Measurements from ENCODE around the gene C4orf54. TPM values are rescaled to one million over a fixed set of nuclear protein-coding genes. Genes with fewer than 3 reads are reported as not detected.

C4orf54 gene
- total and polyA plus RNA-seq, 10 of the 15 experiments (the other 5 are each of a cell fraction or from before 2014, with no cell fraction given), result 0.01 TPM; not detected in 9

- TF ChIP-seq ZNF217 (IDR thresholded peaks at IDR 0.05) (no peak), MYB (IDR thresholded peaks at IDR 0.05; ENCODE audit: borderline replicate concordance, low read depth, low read length) (no peak), EED (IDR thresholded peaks at IDR 0.05; ENCODE audit: low read depth) (no peak)
Observed at GRCh38 chr4:99649208-99649607, 8.4 kb downstream of the C4orf54 start (continued).

GRCh38 chr4:99648321-99648720, 9.3 kb downstream of the C4orf54 start:
- H3K79me2 ChIP-seq (ENCODE audit: control insufficient read depth, insufficient read depth, low read length), result no peaks in the 10 kb centered on the region
- CTCF ChIA-PET, result interaction anchor here (0.7 to 1.0 kb wide), 2 partner anchors 12 to 23 kb away, joined by 3 read pairs; no protein-coding TSS in a partner anchor
- H3K36me3 ChIP-seq (ENCODE audit: control insufficient read depth in 2 of 2, insufficient read depth in 2 of 2, low read length in 1 of 2), result no peaks in the 10 kb centered on the region
- H4K20me1 ChIP-seq (ENCODE audit: control insufficient read depth, insufficient read depth), result no peaks in the 10 kb centered on the region
- no peaks in the 10 kb centered on the region for H3K4me1 ChIP-seq (ENCODE audit: control insufficient read depth, insufficient read depth, low read length)
- SMC1A ChIA-PET (ENCODE audit: uncharacterized antibody, unreplicated experiment), result interaction anchor here (1.0 to 1.1 kb wide), 2 partner anchors 24 to 161 kb away, joined by 3 read pairs; no protein-coding TSS in a partner anchor
- TF ChIP-seq NR2C2 (IDR thresholded peaks at IDR 0.05; ENCODE audit: borderline replicate concordance, control insufficient read depth, insufficient read length, low read depth), result no peak
- no peak for TF ChIP-seq SIN3A (IDR thresholded peaks at IDR 0.05; ENCODE audit: low read depth, low read length)
- TF ChIP-seq PML (IDR thresholded peaks at IDR 0.05; ENCODE audit: low read length), result no peak
- TF ChIP-seq ATF7 (IDR thresholded peaks at IDR 0.05; ENCODE audit: low read depth), result no peak
- TF ChIP-seq ZNF592 (IDR thresholded peaks at IDR 0.05), result no peak
- TF ChIP-seq PRDM15 (CRISPR knock-in tag; IDR thresholded peaks at IDR 0.05), result no peak
- TF ChIP-seq E4F1 (IDR thresholded peaks at IDR 0.05; ENCODE audit: borderline replicate concordance, partially characterized antibody), result no peak
- H3K9me3 ChIP-seq (replicated peaks; ENCODE audit: control insufficient read depth, insufficient read depth, low read length), result no peaks in the 10 kb centered on the region
- no peak overlapping the region for H3K4me3 ChIP-seq
- BruUV-seq (replicated peaks), result no TSS peak
- in situ Hi-C loops (cut with MboI) (no loop called here), intact Hi-C loops (cut with micrococcal nuclease; ENCODE audit: unreplicated experiment) (no loop called here)
- H3K27me3 ChIP-seq (replicated peaks in 1 of 2; ENCODE audit: control insufficient read depth in 2 of 2, insufficient read depth in 2 of 2, low read length in 1 of 2), result no peaks in the 10 kb centered on the region
- POLR2A ChIA-PET, result interaction anchor here (0.6 to 0.7 kb wide), 2 partner anchors 21 to 185 kb away, joined by 3 to 4 read pairs; no protein-coding TSS in a partner anchor
- FAIRE-seq (no peak), DNase-seq (ENCODE audit: low read depth, low spot score) (no peak), ATAC-seq (no peak)
- no peak overlapping the region for H2AFZ ChIP-seq (ENCODE audit: control insufficient read depth, low read depth, low read length)
- 13% methylated on average over 1 of the region's 1 CpG for WGBS (ENCODE audit: insufficient coverage, insufficient replicate concordance, low lambda C conversion rate, missing lambda C conversion rate)
- H3K9ac ChIP-seq (ENCODE audit: control insufficient read depth, insufficient read depth, low read length), result no peak overlapping the region
- RAD21 ChIA-PET (ENCODE audit: unreplicated experiment), result interaction anchor here (1.3 to 1.5 kb wide), 2 partner anchors 12 to 23 kb away, joined by 3 to 4 read pairs; no protein-coding TSS in a partner anchor
- H3K27ac ChIP-seq (ENCODE audit: control insufficient read depth, insufficient read depth), result no peak overlapping the region
- H3K4me2 ChIP-seq (ENCODE audit: control insufficient read depth, insufficient read depth), result no peak overlapping the region
